ENCODE data around the gene CAST.

GRCh38 chr5:96730586-96730985, 68.4 kb downstream of the CAST start:
- TF ChIP-seq CTCF (IDR thresholded peaks at IDR 0.05; ENCODE audit: insufficient read depth, low read depth, low read length) (no peak), EZH2 (IDR thresholded peaks at IDR 0.05; ENCODE audit: insufficient read depth, low read length) (no peak)

All from astrocyte (in vitro differentiated cells and primary cell).